Right lobe of liver (tissue), 6 donors: Measurements from ENCODE around the gene GCNT1. TPM values are rescaled to one million over a fixed set of nuclear protein-coding genes. Genes with fewer than 3 reads are reported as not detected.

ENCODE experiments used
- ATAC-seq, 4 donors: fragments of 200-7000 bp; cut with Tn5 transposase; one replicate each; pipeline ENCODE4 v1.9.1; 2020; ENCODE audit warnings: mild to moderate bottlenecking in 4 of 4, moderate library complexity in 4 of 4
- DNase-seq, 3 donors: peaks; one replicate each; pipeline ENCODE4 v3.0.0-alpha.2; 2020
- H3K27ac ChIP-seq, 3 donors: fragments of 200-600 bp; one replicate each; pipeline ENCODE4 v1.8.0; 2022
- H3K27me3 ChIP-seq, 2 donors: fragments of 200-600 bp; one replicate each; pipeline ENCODE4 v1.8.0; 2022
- H3K36me3 ChIP-seq, 4 donors: fragments of 200-600 bp; sonication (generic) in 1 of 4; one replicate each; pipeline versions ENCODE4 v1.5.1 to v1.8.0; 2017 to 2022; ENCODE audit warnings: control low read depth in 1 of 4
- H3K4me1 ChIP-seq, 4 donors: fragments of 200-600 bp; sonication (generic) in 1 of 4; one replicate each; pipeline versions ENCODE4 v1.5.1 to v1.8.0; 2017 to 2022; ENCODE audit warnings: control low read depth in 1 of 4
- H3K4me3 ChIP-seq, 3 donors: fragments of 200-600 bp; one replicate each; pipeline ENCODE4 v1.8.0; 2022
- H3K9me3 ChIP-seq, 4 donors: fragments of 200-600 bp; sonication (generic) in 1 of 4; one replicate each; pipeline versions ENCODE4 v1.5.1 to v1.8.0; 2017 to 2022; ENCODE audit warnings: control low read depth in 1 of 4
- POLR2A ChIP-seq: fragments of 450-650 bp; IDR thresholded peaks from one replicate; pipeline ENCODE4 v1.6.1; 2017; ENCODE audit warnings: antibody characterized with exemption, mild to moderate bottlenecking
- WGBS: methylation state at CpG from one replicate; pipeline ENCODE4 v1.1.6; 2018; ENCODE audit warnings: low coverage, low lambda C conversion rate; ENCODE audit not compliant: insufficient coverage; ENCODE audit errors: missing lambda C conversion rate; 5-methylcytosine and 5-hydroxymethylcytosine counted together
- intact Hi-C, 2 donors: fragments of 100-400 bp; cut with DNase I; formaldehyde crosslinking; loops; one replicate each; pipeline versions ENCODE4 v1.11.2 to v1.14.1; 2022
- total RNA-seq, 6 experiments: library from RNA; depleted of rRNA in 2 of 6; stranded (reverse); fragments of >200 nt in 2 of 6; fragmentation: NEBNext Ultra II Directional in 3 of 6; extraction: Animal tissue kit (Norgen Biotek cat#: 25700) in 3 of 6; gene quantifications; one replicate each; pipeline versions ENCODE4 v1.1.0 to v1.2.4, GENCODE V29; 2016 to 2023
- TF ChIP-seq, protein P1 (sequence below), 4 donors: fragments of 200-600 bp in 3 of 4; fragments of 450-650 bp in 1 of 4; IDR thresholded peaks; one replicate each; pipeline versions ENCODE4 v1.5.1 to v1.8.0; 2016 to 2022; ENCODE audit warnings: antibody characterized with exemption in 4 of 4, mild to moderate bottlenecking in 2 of 4
- donor health status: DM: no; HTN: yes; CAD: no.
- donor health status: DM: no; HTN: no; CAD: no.
- donor health status: DM: no; HTN: no; CAD: no.
- donor health status: DM: no; HTN: yes; CAD: no.
- donor health status: DM: no; HTN: yes; CAD: no.

The GCNT1 gene
- total RNA-seq, 6 experiments from 2014 or later = 1.1 to 3.6 (median 2.7) TPM

- H3K4me1 ChIP-seq = no peaks in the 10 kb centered on the region
- ATAC-seq (no peak), DNase-seq (no peak)
- H3K4me3 ChIP-seq = no peak overlapping the region
- no peak for TF ChIP-seq POLR2A
- TF ChIP-seq, protein P1, sequence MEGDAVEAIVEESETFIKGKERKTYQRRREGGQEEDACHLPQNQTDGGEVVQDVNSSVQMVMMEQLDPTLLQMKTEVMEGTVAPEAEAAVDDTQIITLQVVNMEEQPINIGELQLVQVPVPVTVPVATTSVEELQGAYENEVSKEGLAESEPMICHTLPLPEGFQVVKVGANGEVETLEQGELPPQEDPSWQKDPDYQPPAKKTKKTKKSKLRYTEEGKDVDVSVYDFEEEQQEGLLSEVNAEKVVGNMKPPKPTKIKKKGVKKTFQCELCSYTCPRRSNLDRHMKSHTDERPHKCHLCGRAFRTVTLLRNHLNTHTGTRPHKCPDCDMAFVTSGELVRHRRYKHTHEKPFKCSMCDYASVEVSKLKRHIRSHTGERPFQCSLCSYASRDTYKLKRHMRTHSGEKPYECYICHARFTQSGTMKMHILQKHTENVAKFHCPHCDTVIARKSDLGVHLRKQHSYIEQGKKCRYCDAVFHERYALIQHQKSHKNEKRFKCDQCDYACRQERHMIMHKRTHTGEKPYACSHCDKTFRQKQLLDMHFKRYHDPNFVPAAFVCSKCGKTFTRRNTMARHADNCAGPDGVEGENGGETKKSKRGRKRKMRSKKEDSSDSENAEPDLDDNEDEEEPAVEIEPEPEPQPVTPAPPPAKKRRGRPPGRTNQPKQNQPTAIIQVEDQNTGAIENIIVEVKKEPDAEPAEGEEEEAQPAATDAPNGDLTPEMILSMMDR (IDR thresholded peaks at IDR 0.05) = no peak
- 14% methylated on average over 1 of the region's 1 CpG for WGBS
- no peaks in the 10 kb centered on the region for H3K27me3 ChIP-seq
- H3K36me3 ChIP-seq = no peaks in the 10 kb centered on the region
- H3K9me3 ChIP-seq = no peaks in the 10 kb centered on the region
- H3K27ac ChIP-seq = no peak overlapping the region
- intact Hi-C loops = no loop called here
Observed at GRCh38 chr9:76526026-76526425, 67.0 kb downstream of the GCNT1 start.

DNA sequence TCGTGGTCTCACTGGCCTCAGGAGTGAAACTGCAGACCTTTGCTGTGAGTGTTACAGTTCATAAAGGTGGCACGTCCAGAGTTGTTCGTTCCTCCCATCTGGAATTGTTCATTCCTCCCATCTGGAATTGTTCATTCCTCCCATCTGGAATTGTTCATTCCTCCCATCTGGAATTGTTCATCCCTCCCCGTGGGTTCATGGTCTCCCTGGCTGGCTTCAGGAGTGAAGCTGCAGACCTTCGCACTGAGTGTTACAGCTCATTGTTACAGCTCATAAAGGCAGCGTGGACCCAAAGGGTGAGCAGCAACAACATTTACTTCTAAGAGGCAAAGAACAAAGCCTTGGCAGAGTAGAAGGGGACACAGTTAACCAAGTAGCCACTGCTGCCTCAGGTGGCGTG is 69.1 kb downstream of the GCNT1 start:
- H3K27ac ChIP-seq = no peak overlapping the region
- no peak for DNase-seq
- ATAC-seq = no peak
- intact Hi-C loops = no loop called here
- no peaks in the 10 kb centered on the region for H3K36me3 ChIP-seq
- no peaks in the 10 kb centered on the region for H3K4me1 ChIP-seq
- TF ChIP-seq, protein P1 (IDR thresholded peaks at IDR 0.05) = no peak
- TF ChIP-seq POLR2A = no peak
- no peaks in the 10 kb centered on the region for H3K27me3 ChIP-seq
- no peak overlapping the region for H3K4me3 ChIP-seq
- 80% methylated on average over 2 of the region's 7 CpGs for WGBS
- H3K9me3 ChIP-seq = no peaks in the 10 kb centered on the region

GRCh38 chr9:76528642-76529190 is 69.7 kb downstream of the GCNT1 start:
- ATAC-seq (no peak), DNase-seq (no peak)
- WGBS = 57% methylated on average over 2 of the region's 20 CpGs
- Histone ChIP-seq H3K4me3 (no peak overlapping the region), H3K36me3 (no peaks in the 10 kb centered on the region), H3K27me3 (no peaks in the 10 kb centered on the region), H3K9me3 (no peaks in the 10 kb centered on the region), H3K4me1 (no peaks in the 10 kb centered on the region), H3K27ac (no peak overlapping the region)
- TF ChIP-seq, protein P1 (IDR thresholded peaks at IDR 0.05) = no peak
- TF ChIP-seq POLR2A = no peak
- intact Hi-C loops = no loop called here

DNA sequence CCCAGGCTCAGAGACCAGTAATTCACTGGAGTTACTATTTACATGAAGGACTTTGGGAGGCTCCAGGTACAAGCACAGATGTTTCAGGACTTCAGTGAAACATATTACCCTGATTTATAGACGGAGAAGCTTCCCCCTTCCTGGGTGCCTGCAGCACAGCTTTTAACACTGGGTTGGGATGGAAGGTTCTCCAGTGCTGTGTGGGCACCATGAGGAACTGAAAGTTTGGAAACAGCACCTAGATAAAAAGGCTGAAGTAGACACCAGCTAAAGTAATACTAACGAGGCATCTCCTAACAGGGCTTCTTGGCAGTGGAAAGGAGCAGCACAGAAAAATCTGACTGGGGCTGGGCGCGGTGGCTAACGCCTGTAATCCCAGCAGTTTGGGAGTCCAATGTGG is 70.7 kb downstream of the GCNT1 start:
- ATAC-seq (peak in 2 of 4 donors; percentile 12 to 40), DNase-seq (no peak)
- TF ChIP-seq, protein P1 (IDR thresholded peaks at IDR 0.05) = no peak
- no peak for TF ChIP-seq POLR2A
- intact Hi-C loops = no loop called here
- WGBS = 56% methylated on average over 3 of the region's 5 CpGs
- Histone ChIP-seq H3K36me3 (no peaks in the 10 kb centered on the region), H3K9me3 (no peaks in the 10 kb centered on the region), H3K4me1 (no peaks in the 10 kb centered on the region), H3K27ac (no peak overlapping the region), H3K27me3 (no peaks in the 10 kb centered on the region), H3K4me3 (no peak overlapping the region)
